HG03039 (cell line): ENCODE results near the gene FBXO9.
A peak's percentile ranks its signal among the peaks of the same experiment; 100 is the strongest.
"Not testable (repeated sequence)": the region's sequence is repeated elsewhere in the genome, so short reads cannot be mapped to it uniquely, and the experiment has no call there.

Source experiments
- ATAC-seq: cut with Tn5 transposase; IDR thresholded peaks from one replicate; pipeline ENCODE4 v1.9.1; 2021; ENCODE audit warnings: mild to moderate bottlenecking, moderate library complexity; ENCODE audit not compliant: unreplicated experiment

FBXO9 gene

GRCh38 chr6:53045891-53046673 is 19.1 kb upstream of the FBXO9 start:
- no peak for ATAC-seq

GRCh38 chr6:53048431-53049195 is 16.6 kb upstream of the FBXO9 start:
- peak; percentile 73 for ATAC-seq

- no peak for ATAC-seq
Observed at GRCh38 chr6:53049415-53049814, 15.8 kb upstream of the FBXO9 start.

GRCh38 chr6:53052152-53052551 is 13.1 kb upstream of the FBXO9 start:
- not testable (repeated sequence) for ATAC-seq

GRCh38 chr6:53054532-53054931 is 10.7 kb upstream of the FBXO9 start:
- ATAC-seq: no peak

GRCh38 chr6:53055873-53056272 is 9.3 kb upstream of the FBXO9 start:
- ATAC-seq: no peak

GRCh38 chr6:53056273-53056672 is 8.9 kb upstream of the FBXO9 start:
- ATAC-seq: no peak

- no peak for ATAC-seq
Observed at GRCh38 chr6:53058388-53059195, 6.6 kb upstream of the FBXO9 start.

GRCh38 chr6:53059648-53060589 is 5.3 kb upstream of the FBXO9 start:
- ATAC-seq: no peak

- no peak for ATAC-seq
Observed at GRCh38 chr6:53062169-53062539, 3.0 kb upstream of the FBXO9 start.

- not testable (repeated sequence) for ATAC-seq
Observed at GRCh38 chr6:53064255-53064654, 949 bp upstream of the FBXO9 start.

GRCh38 chr6:53064726-53065265 is 408 bp upstream of the FBXO9 start:
- ATAC-seq: peak; percentile 78

GRCh38 chr6:53066077-53066417 is 843 bp downstream of the FBXO9 start:
- ATAC-seq: no peak

GRCh38 chr6:53066874-53067706 is 1.9 kb downstream of the FBXO9 start:
- ATAC-seq: no peak

GRCh38 chr6:53067849-53068361 is 2.7 kb downstream of the FBXO9 start:
- no peak for ATAC-seq

- ATAC-seq: no peak
Observed at GRCh38 chr6:53069427-53069826, 4.2 kb downstream of the FBXO9 start.

- peak; percentile 77 for ATAC-seq
Observed at GRCh38 chr6:53070806-53071205, 5.6 kb downstream of the FBXO9 start.

GRCh38 chr6:53074347-53074746 is 9.1 kb downstream of the FBXO9 start:
- no peak for ATAC-seq

GRCh38 chr6:53080813-53081212 is 15.6 kb downstream of the FBXO9 start:
- ATAC-seq: no peak
